SK-N-SH (cell line): ENCODE measurements around the gene MAP3K7. TPM values are rescaled to one million over a fixed set of nuclear protein-coding genes. Genes with fewer than 3 reads are reported as not detected.

ENCODE experiments used
- CTCF ChIA-PET: fragments of 300-600, 350-600 bp; formaldehyde crosslinking; extraction: SDS; loops from one replicate; lab custom pipeline; 2021; lab: Yijun Ruan, JAX
- POLR2A ChIA-PET: fragments of 350-600 bp; sonication (Branson Sonifier 250); formaldehyde crosslinking; extraction: SDS; loops from one replicate; lab custom pipeline; 2020; ENCODE audit warnings: antibody characterized with exemption, inconsistent platforms; lab: Yijun Ruan, JAX
- DNase-seq: peaks from one replicate; pipeline ENCODE4 v3.0.0; 2012
- H2AFZ ChIP-seq: fragments of 200-600 bp; sonication (generic); 2 replicates; pipeline ENCODE4 v1.8.1; 2016; ENCODE audit warnings: antibody characterized with exemption, mild to moderate bottlenecking, low read depth
- H3F3A ChIP-seq: fragments of 200-600 bp; sonication (generic); replicated peaks from 2 replicates; pipeline ENCODE3; 2016; ENCODE audit warnings: antibody characterized with exemption, mild to moderate bottlenecking; ENCODE audit not compliant: insufficient read depth
- H3K27ac ChIP-seq, 2 experiments: fragments of 200-500 bp in 1 of 2; fragments of 200-600 bp in 1 of 2; sonication (Bioruptor generic) in 1 of 2; sonication (generic), shearing (Covaris generic) in 1 of 2; 2 replicates each; pipeline versions ENCODE4 v1.5.1 to v1.6.1; 2014 to 2016; ENCODE audit warnings: low read depth in 2 of 2, inconsistent platforms in 1 of 2, low read length in 1 of 2, mild to moderate bottlenecking in 1 of 2, mixed read lengths in 1 of 2
- H3K27me3 ChIP-seq: fragments of 200-600 bp; sonication (generic), shearing (Covaris generic); 2 replicates; pipeline ENCODE4 v1.6.1; 2016; ENCODE audit warnings: mixed run types; ENCODE audit not compliant: insufficient read depth
- H3K36me3 ChIP-seq, 2 experiments: fragments of 200-500 bp in 1 of 2; fragments of 200-600 bp in 1 of 2; sonication (Bioruptor generic) in 1 of 2; sonication (generic) in 1 of 2; replicated peaks in 1 of 2; 2 replicates each; pipeline versions ENCODE3 to v1.5.1; 2014 to 2016; ENCODE audit warnings: low read length in 1 of 2, mild to moderate bottlenecking in 1 of 2; ENCODE audit not compliant: insufficient read depth in 2 of 2, control insufficient read depth in 1 of 2
- H3K4me1 ChIP-seq, 2 experiments: fragments of 200-500 bp in 1 of 2; fragments of 200-600 bp in 1 of 2; sonication (Bioruptor generic) in 1 of 2; sonication (generic), shearing (Covaris generic) in 1 of 2; 2 replicates each; pipeline versions ENCODE4 v1.5.1 to v1.6.1; 2014 to 2016; ENCODE audit warnings: low read depth in 1 of 2, low read length in 1 of 2, mixed run types in 1 of 2; ENCODE audit not compliant: insufficient read depth in 2 of 2, control insufficient read depth in 1 of 2
- H3K4me2 ChIP-seq: fragments of 200-600 bp; sonication (generic), shearing (Covaris generic); 2 replicates; pipeline ENCODE4 v1.6.1; 2017; ENCODE audit warnings: mixed run types
- H3K4me3 ChIP-seq, 2 experiments: fragments of 200-500 bp in 1 of 2; fragments of 200-600 bp in 1 of 2; sonication (Bioruptor generic) in 1 of 2; sonication (generic), shearing (Covaris generic) in 1 of 2; 2 replicates each; pipeline versions ENCODE4 v1.5.1 to v1.8.1; 2014 to 2016; ENCODE audit warnings: low read depth in 2 of 2, inconsistent platforms in 1 of 2, low read length in 1 of 2, mild to moderate bottlenecking in 1 of 2, mixed read lengths in 1 of 2, moderate library complexity in 1 of 2
- H3K79me2 ChIP-seq: fragments of 200-600 bp; sonication (generic); 2 replicates; pipeline ENCODE4 v1.8.1; 2017; ENCODE audit warnings: mild to moderate bottlenecking; ENCODE audit not compliant: insufficient read depth
- H3K9ac ChIP-seq: fragments of 200-600 bp; sonication (generic); 2 replicates; pipeline ENCODE4 v1.6.1; 2017; ENCODE audit warnings: mixed run types
- H3K9me2 ChIP-seq: fragments of 200-600 bp; sonication (generic); 2 replicates; pipeline ENCODE4 v1.6.1; 2017; ENCODE audit warnings: mixed run types
- H3K9me3 ChIP-seq: fragments of 200-600 bp; sonication (generic); 2 replicates; pipeline ENCODE4 v1.6.1; 2017; ENCODE audit warnings: mixed run types, mild to moderate bottlenecking, moderate library complexity
- H4K20me1 ChIP-seq: fragments of 200-600 bp; sonication (generic); 2 replicates; pipeline ENCODE4 v1.6.1; 2017; ENCODE audit warnings: mild to moderate bottlenecking, mixed run types; ENCODE audit not compliant: insufficient read depth
- CHD2 ChIP-seq: fragments of 150-350 bp; IDR thresholded peaks from 2 replicates; pipeline ENCODE4 v1.6.1; 2018; ENCODE audit warnings: low read length; ENCODE audit not compliant: partially characterized antibody
- EZH2phosphoT487 ChIP-seq: fragments of 200-600 bp; sonication (generic); IDR thresholded peaks from 2 replicates; pipeline ENCODE4 v1.6.1; 2017; ENCODE audit warnings: low read depth, mixed run types, mild to moderate bottlenecking, antibody characterized with exemption, moderate library complexity, borderline replicate concordance
- JUND ChIP-seq: IDR thresholded peaks from 2 replicates; pipeline ENCODE4 v1.4.0; 2012
- MAX ChIP-seq: IDR thresholded peaks from 2 replicates; pipeline ENCODE4 v1.4.0; 2012; ENCODE audit warnings: low read depth
- NFIC ChIP-seq: IDR thresholded peaks from 2 replicates; pipeline ENCODE4 v1.4.0; 2012; ENCODE audit warnings: borderline replicate concordance
- NRF1 ChIP-seq: IDR thresholded peaks from 2 replicates; pipeline ENCODE4 v1.6.1; 2012; ENCODE audit warnings: low read depth, mild to moderate bottlenecking, low read length
- PBX3 ChIP-seq: IDR thresholded peaks from 2 replicates; pipeline ENCODE4; 2012
- POLR2AphosphoS5 ChIP-seq: IDR thresholded peaks from 2 replicates; pipeline ENCODE4 v1.6.1; 2012; ENCODE audit warnings: low read depth, low read length
- RAD21 ChIP-seq: IDR thresholded peaks from 2 replicates; pipeline ENCODE4 v1.6.1; 2012; ENCODE audit warnings: mild to moderate bottlenecking, low read length
- SMC3 ChIP-seq: IDR thresholded peaks from 2 replicates; pipeline ENCODE4 v1.6.1; 2012; ENCODE audit warnings: low read depth, low read length, improper control_type of control experiment
- TCF12 ChIP-seq: IDR thresholded peaks from 2 replicates; pipeline ENCODE4 v1.4.0; 2012
- WGBS: methylation state at CpG from one replicate; pipeline ENCODE4 v1.1.6; 2017; ENCODE audit warnings: low lambda C conversion rate; 5-methylcytosine and 5-hydroxymethylcytosine counted together
- polyA plus RNA-seq, 3 experiments: library from polyadenylated mRNA; depleted of rRNA; stranded (reverse); fragments of >200 nt; gene quantifications; 2 replicates each; pipeline ENCODE4 v1.2.3, GENCODE V29; 2012
- TF ChIP-seq, protein P1 (sequence below): fragments of 200-600 bp; sonication (generic); IDR thresholded peaks from 2 replicates; pipeline ENCODE4 v1.6.1; 2017; ENCODE audit warnings: antibody characterized with exemption, mild to moderate bottlenecking, moderate library complexity
- TF ChIP-seq, protein P2 (sequence below): fragments of 150-350 bp; IDR thresholded peaks from 2 replicates; pipeline ENCODE4 v1.6.1; 2017; ENCODE audit warnings: antibody characterized with exemption, low read length, low read depth, borderline replicate concordance

The MAP3K7 gene
- polyA plus RNA-seq, 1 of the 3 experiments (the other 2 are of a cell fraction): 21.1 TPM

GRCh38 chr6:90619221-90619620 lies 32.3 kb upstream of the MAP3K7 start (continued):
- TF ChIP-seq MAX (no peak), POLR2AphosphoS5 (no peak), NRF1 (no peak), CHD2 (no peak), PBX3 (no peak)
- TF ChIP-seq, protein P1, sequence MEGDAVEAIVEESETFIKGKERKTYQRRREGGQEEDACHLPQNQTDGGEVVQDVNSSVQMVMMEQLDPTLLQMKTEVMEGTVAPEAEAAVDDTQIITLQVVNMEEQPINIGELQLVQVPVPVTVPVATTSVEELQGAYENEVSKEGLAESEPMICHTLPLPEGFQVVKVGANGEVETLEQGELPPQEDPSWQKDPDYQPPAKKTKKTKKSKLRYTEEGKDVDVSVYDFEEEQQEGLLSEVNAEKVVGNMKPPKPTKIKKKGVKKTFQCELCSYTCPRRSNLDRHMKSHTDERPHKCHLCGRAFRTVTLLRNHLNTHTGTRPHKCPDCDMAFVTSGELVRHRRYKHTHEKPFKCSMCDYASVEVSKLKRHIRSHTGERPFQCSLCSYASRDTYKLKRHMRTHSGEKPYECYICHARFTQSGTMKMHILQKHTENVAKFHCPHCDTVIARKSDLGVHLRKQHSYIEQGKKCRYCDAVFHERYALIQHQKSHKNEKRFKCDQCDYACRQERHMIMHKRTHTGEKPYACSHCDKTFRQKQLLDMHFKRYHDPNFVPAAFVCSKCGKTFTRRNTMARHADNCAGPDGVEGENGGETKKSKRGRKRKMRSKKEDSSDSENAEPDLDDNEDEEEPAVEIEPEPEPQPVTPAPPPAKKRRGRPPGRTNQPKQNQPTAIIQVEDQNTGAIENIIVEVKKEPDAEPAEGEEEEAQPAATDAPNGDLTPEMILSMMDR: no peak

DNA sequence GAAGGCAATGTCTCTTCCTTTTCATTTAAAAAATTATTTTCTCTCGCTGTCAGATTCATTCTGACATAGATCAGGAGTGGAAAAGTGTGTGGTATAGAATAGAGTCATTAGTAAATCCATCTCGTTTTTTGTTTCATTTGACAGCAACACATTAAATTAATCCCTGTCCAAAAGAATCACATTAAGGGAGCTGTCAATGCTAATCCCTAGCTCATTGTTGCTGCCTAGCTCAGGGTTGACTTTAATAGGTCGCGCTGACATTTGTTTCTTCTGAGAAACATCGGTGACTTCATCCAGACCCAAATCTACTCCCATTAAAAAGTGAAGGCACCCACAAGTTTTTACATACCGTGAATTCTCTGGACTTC lies 25.4 kb upstream of the MAP3K7 start:
- Histone ChIP-seq H3K4me1 (no peaks in the 10 kb centered on the region; a peak in 1 of 4 replicates), H3K9me2 (no peaks in the 10 kb centered on the region), H3K9ac (no peak overlapping the region), H4K20me1 (no peaks in the 10 kb centered on the region), H3K4me2 (no peak overlapping the region), H3K4me3 (no peak overlapping the region), H2AFZ (no peak overlapping the region), H3K9me3 (no peaks in the 10 kb centered on the region), H3K36me3 (no peaks in the 10 kb centered on the region), H3F3A (no peaks in the 10 kb centered on the region), H3K27me3 (peaks cover 25% of the 10 kb centered on the region; the same call in 1 of the 2 replicates), H3K79me2 (no peaks in the 10 kb centered on the region), H3K27ac (no peak overlapping the region)
- DNase-seq: no peak
- CTCF ChIA-PET: no interaction called here
- POLR2A ChIA-PET: no interaction called here
- TF ChIP-seq TCF12: no peak
- no peak for TF ChIP-seq EZH2phosphoT487
- no peak for TF ChIP-seq SMC3
- TF ChIP-seq JUND: no peak
- no peak for TF ChIP-seq RAD21
- no peak for TF ChIP-seq NFIC
- TF ChIP-seq, protein P2, sequence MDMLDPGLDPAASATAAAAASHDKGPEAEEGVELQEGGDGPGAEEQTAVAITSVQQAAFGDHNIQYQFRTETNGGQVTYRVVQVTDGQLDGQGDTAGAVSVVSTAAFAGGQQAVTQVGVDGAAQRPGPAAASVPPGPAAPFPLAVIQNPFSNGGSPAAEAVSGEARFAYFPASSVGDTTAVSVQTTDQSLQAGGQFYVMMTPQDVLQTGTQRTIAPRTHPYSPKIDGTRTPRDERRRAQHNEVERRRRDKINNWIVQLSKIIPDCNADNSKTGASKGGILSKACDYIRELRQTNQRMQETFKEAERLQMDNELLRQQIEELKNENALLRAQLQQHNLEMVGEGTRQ: no peak
- 29% methylated on average over 6 of the region's 6 CpGs for WGBS
